Keratinocyte (primary cell): ENCODE measurements around the gene TIMD4. TPM values are rescaled to one million over a fixed set of nuclear protein-coding genes. Genes with fewer than 3 reads are reported as not detected.

ENCODE experiments used
- DNase-seq: peaks from one replicate; pipeline ENCODE4 v3.0.0-alpha.2; 2011; ENCODE audit warnings: low read depth, missing footprints, low spot score
- FAIRE-seq: peaks from 2 replicates; lab custom pipeline; 2011; peaks lifted over from hg19 to GRCh38; lab: Jason Lieb, UNC
- H2AFZ ChIP-seq: 2 replicates; pipeline ENCODE4 v1.6.0; 2012; ENCODE audit warnings: low read length, control low read depth, inconsistent platforms; ENCODE audit not compliant: control insufficient read depth
- H3K27ac ChIP-seq: 2 replicates; pipeline ENCODE4 v1.5.1; 2011; ENCODE audit warnings: low read length; ENCODE audit not compliant: control insufficient read depth, insufficient read depth
- H3K27me3 ChIP-seq: 3 replicates; pipeline ENCODE4 v1.6.0; 2011; ENCODE audit warnings: low read length; ENCODE audit not compliant: control insufficient read depth, insufficient read depth; ENCODE audit errors: extremely low read depth
- H3K36me3 ChIP-seq, 2 experiments: 2 replicates in 1 of 2; 3 replicates in 1 of 2; pipeline ENCODE4 v1.5.1; 2011; ENCODE audit warnings: low read length in 2 of 2, mild to moderate bottlenecking in 1 of 2; ENCODE audit not compliant: control insufficient read depth in 2 of 2, insufficient read depth in 2 of 2; ENCODE audit errors: extremely low read depth in 1 of 2
- H3K4me1 ChIP-seq: 3 replicates; pipeline ENCODE4 v1.5.1; 2011; ENCODE audit warnings: low read length; ENCODE audit not compliant: control insufficient read depth, insufficient read depth; ENCODE audit errors: extremely low read depth
- H3K4me2 ChIP-seq: 3 replicates; pipeline ENCODE4 v1.6.0; 2011; ENCODE audit warnings: low read depth, low read length; ENCODE audit not compliant: control insufficient read depth, insufficient read depth; ENCODE audit errors: extremely low read depth
- H3K4me3 ChIP-seq, 3 experiments: fragments of 200-600 bp in 1 of 3; sonication (generic) in 1 of 3; 2 replicates in 2 of 3; 3 replicates in 1 of 3; pipeline ENCODE4 v1.5.1; 2011 to 2016; ENCODE audit warnings: low read length in 3 of 3, mild to moderate bottlenecking in 3 of 3, control low read depth in 2 of 3, inconsistent platforms in 1 of 3, low read depth in 1 of 3, mixed read lengths in 1 of 3, mixed run types in 1 of 3, moderate library complexity in 1 of 3; ENCODE audit not compliant: control insufficient read depth in 2 of 3, insufficient read depth in 2 of 3; ENCODE audit errors: extremely low read depth in 1 of 3
- H3K79me2 ChIP-seq: 2 replicates; pipeline ENCODE4 v1.6.0; 2012; ENCODE audit warnings: low read length; ENCODE audit not compliant: control insufficient read depth, insufficient read depth
- H3K9ac ChIP-seq: 3 replicates; pipeline ENCODE4 v1.6.0; 2011; ENCODE audit warnings: low read length; ENCODE audit not compliant: control insufficient read depth, insufficient read depth; ENCODE audit errors: extremely low read depth
- H3K9me1 ChIP-seq: 3 replicates; pipeline ENCODE4 v1.6.0; 2011; ENCODE audit warnings: low read length; ENCODE audit not compliant: control insufficient read depth, insufficient read depth; ENCODE audit errors: extremely low read depth
- H3K9me3 ChIP-seq: 2 replicates; pipeline ENCODE4 v1.5.1; 2012; ENCODE audit warnings: low read depth, low read length; ENCODE audit not compliant: control insufficient read depth
- H4K20me1 ChIP-seq: 3 replicates; pipeline ENCODE4 v1.6.0; 2011; ENCODE audit warnings: low read length; ENCODE audit not compliant: control insufficient read depth, insufficient read depth; ENCODE audit errors: extremely low read depth
- CTCF ChIP-seq, 3 experiments: IDR thresholded peaks in 1 of 3; conservative IDR thresholded peaks in 1 of 3; optimal IDR thresholded peaks in 1 of 3; 2 replicates in 2 of 3; 3 replicates in 1 of 3; pipeline versions ENCODE3 to v1.5.1; 2011; ENCODE audit warnings: low read length in 3 of 3, mild to moderate bottlenecking in 3 of 3, moderate library complexity in 2 of 3, control low read depth in 1 of 3, inconsistent platforms in 1 of 3; ENCODE audit not compliant: insufficient read depth in 2 of 3; ENCODE audit errors: extremely low read depth in 1 of 3
- EZH2 ChIP-seq: IDR thresholded peaks from one replicate; pipeline ENCODE4 v1.6.1; 2012; ENCODE audit warnings: inconsistent platforms, mild to moderate bottlenecking, low read length, moderate library complexity
- dilution Hi-C: fragments of 300-500 bp; cut with MboI; formaldehyde crosslinking; loops from one replicate; pipeline ENCODE4 v1.7.0; 2020; ENCODE audit warnings: low sequenced_read_pairs; ENCODE audit not compliant: extremely low pct_ligation_motif_present
- polyA plus RNA-seq, 5 experiments: library from polyadenylated mRNA; depleted of rRNA in 3 of 5; stranded (reverse) in 3 of 5; stranded (forward) in 1 of 5; unstranded in 1 of 5; fragments of >200 nt; gene quantifications; 1 replicate in 1 of 5; 2 replicates in 3 of 5; 3 replicates in 1 of 5; pipeline versions ENCODE4 v1.2.1 to v1.2.3, GENCODE V29; 2011 to 2012; ENCODE audit warnings: missing spikeins in 2 of 5, low read depth in 1 of 5, low replicate concordance in 1 of 5

The TIMD4 gene
- polyA plus RNA-seq, 1 donor (not counting 4 experiments of a cell fraction or from before 2014, with no cell fraction given): not detected

- Histone ChIP-seq H3K9me3 (no peaks in the 10 kb centered on the region), H3K4me2 (no peak overlapping the region), H4K20me1 (no peaks in the 10 kb centered on the region), H3K4me1 (no peaks in the 10 kb centered on the region), H3K4me3 (no peak overlapping the region), H3K27ac (no peak overlapping the region), H2AFZ (no peak overlapping the region), H3K9ac (no peak overlapping the region), H3K79me2 (no peaks in the 10 kb centered on the region), H3K36me3 (no peaks in the 10 kb centered on the region), H3K9me1 (no peaks in the 10 kb centered on the region), H3K27me3 (no peaks in the 10 kb centered on the region)
- DNase-seq (no peak), FAIRE-seq (no peak)
- TF ChIP-seq CTCF (optimal IDR thresholded peaks at IDR 0.05 in 1 of 3, IDR thresholded peaks at IDR 0.05 in 1 of 3, conservative IDR thresholded peaks at IDR 0.05 in 1 of 3; ENCODE audit: extremely low read depth in 1 of 3, insufficient read depth in 2 of 3, low read length in 3 of 3) (no peak), EZH2 (no peak)
- dilution Hi-C loops: no loop called here
Measured at GRCh38 chr5:156949424-156949823, 13.6 kb downstream of the TIMD4 start.

- TF ChIP-seq CTCF (optimal IDR thresholded peaks at IDR 0.05 in 1 of 3, IDR thresholded peaks at IDR 0.05 in 1 of 3, conservative IDR thresholded peaks at IDR 0.05 in 1 of 3; ENCODE audit: extremely low read depth in 1 of 3, insufficient read depth in 2 of 3, low read length in 3 of 3) (no peak), EZH2 (no peak)
- H3K9me3 ChIP-seq: no peaks in the 10 kb centered on the region
- H3K9ac ChIP-seq: no peak overlapping the region
- dilution Hi-C loops: no loop called here
- H3K4me2 ChIP-seq: no peak overlapping the region
- no peaks in the 10 kb centered on the region for H3K4me1 ChIP-seq
- no peak overlapping the region for H2AFZ ChIP-seq
- no peaks in the 10 kb centered on the region for H4K20me1 ChIP-seq
- no peaks in the 10 kb centered on the region for H3K27me3 ChIP-seq
- H3K9me1 ChIP-seq: no peaks in the 10 kb centered on the region
- DNase-seq (no peak), FAIRE-seq (no peak)
- no peak overlapping the region for H3K27ac ChIP-seq
- H3K4me3 ChIP-seq: no peak overlapping the region
- H3K36me3 ChIP-seq: no peaks in the 10 kb centered on the region
- no peaks in the 10 kb centered on the region for H3K79me2 ChIP-seq
Measured at GRCh38 chr5:156947925-156948324, 15.1 kb downstream of the TIMD4 start.
